ENCODE measurements around the gene ZNF497.

ZNF497 gene

GRCh38 chr19:58374200-58374599, 11.6 kb upstream of the ZNF497 start:
- in situ Hi-C loops (cut with HindIII; ENCODE audit: low sequenced_read_pairs): no loop called here
- no peak overlapping the region for H3K4me3 ChIP-seq (ENCODE audit: low read depth, low read length)
- DNase-seq (ENCODE audit: low read depth): no peak
- TF ChIP-seq CTCF (IDR thresholded peaks at IDR 0.05; ENCODE audit: low read depth, low read length, missing control alignments): no peak

GRCh38 chr19:58372311-58373133, 10.0 kb upstream of the ZNF497 start:
- in situ Hi-C loops (cut with HindIII; ENCODE audit: low sequenced_read_pairs): no loop called here
- H3K4me3 ChIP-seq (ENCODE audit: low read depth, low read length): no peak overlapping the region
- DNase-seq (ENCODE audit: low read depth): no peak

GRCh38 chr19:58368561-58369360, 6.2 kb upstream of the ZNF497 start:
- no peak for TF ChIP-seq CTCF (IDR thresholded peaks at IDR 0.05; ENCODE audit: low read depth, low read length, missing control alignments)
- H3K4me3 ChIP-seq (ENCODE audit: low read depth, low read length): no peak overlapping the region
- in situ Hi-C loops (cut with HindIII; ENCODE audit: low sequenced_read_pairs): no loop called here
- DNase-seq (ENCODE audit: low read depth): no peak

More at GRCh38 chr19:58372311-58373133, 10.0 kb upstream of the ZNF497 start:
- no peak for TF ChIP-seq CTCF (IDR thresholded peaks at IDR 0.05; ENCODE audit: low read depth, low read length, missing control alignments)

GRCh38 chr19:58367698-58368454, 5.3 kb upstream of the ZNF497 start:
- no peak overlapping the region for H3K4me3 ChIP-seq (ENCODE audit: low read depth, low read length)
- TF ChIP-seq CTCF (IDR thresholded peaks at IDR 0.05; ENCODE audit: low read depth, low read length, missing control alignments): no peak
- no peak for DNase-seq (ENCODE audit: low read depth)
- in situ Hi-C loops (cut with HindIII; ENCODE audit: low sequenced_read_pairs): no loop called here

GRCh38 chr19:58366585-58367430, 4.3 kb upstream of the ZNF497 start:
- DNase-seq (ENCODE audit: low read depth): no peak
- H3K4me3 ChIP-seq (ENCODE audit: low read depth, low read length): no peak overlapping the region
- TF ChIP-seq CTCF (IDR thresholded peaks at IDR 0.05; ENCODE audit: low read depth, low read length, missing control alignments): no peak
- in situ Hi-C loops (cut with HindIII; ENCODE audit: low sequenced_read_pairs): no loop called here
